HS-5 (cell line): Measurements from ENCODE around the gene UBL3.

Experiments
- DNase-seq: peaks from one replicate; pipeline ENCODE4 v3.0.0-alpha.2; 2012; ENCODE audit warnings: low read depth

UBL3 gene, protein sequence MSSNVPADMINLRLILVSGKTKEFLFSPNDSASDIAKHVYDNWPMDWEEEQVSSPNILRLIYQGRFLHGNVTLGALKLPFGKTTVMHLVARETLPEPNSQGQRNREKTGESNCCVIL

DNA sequence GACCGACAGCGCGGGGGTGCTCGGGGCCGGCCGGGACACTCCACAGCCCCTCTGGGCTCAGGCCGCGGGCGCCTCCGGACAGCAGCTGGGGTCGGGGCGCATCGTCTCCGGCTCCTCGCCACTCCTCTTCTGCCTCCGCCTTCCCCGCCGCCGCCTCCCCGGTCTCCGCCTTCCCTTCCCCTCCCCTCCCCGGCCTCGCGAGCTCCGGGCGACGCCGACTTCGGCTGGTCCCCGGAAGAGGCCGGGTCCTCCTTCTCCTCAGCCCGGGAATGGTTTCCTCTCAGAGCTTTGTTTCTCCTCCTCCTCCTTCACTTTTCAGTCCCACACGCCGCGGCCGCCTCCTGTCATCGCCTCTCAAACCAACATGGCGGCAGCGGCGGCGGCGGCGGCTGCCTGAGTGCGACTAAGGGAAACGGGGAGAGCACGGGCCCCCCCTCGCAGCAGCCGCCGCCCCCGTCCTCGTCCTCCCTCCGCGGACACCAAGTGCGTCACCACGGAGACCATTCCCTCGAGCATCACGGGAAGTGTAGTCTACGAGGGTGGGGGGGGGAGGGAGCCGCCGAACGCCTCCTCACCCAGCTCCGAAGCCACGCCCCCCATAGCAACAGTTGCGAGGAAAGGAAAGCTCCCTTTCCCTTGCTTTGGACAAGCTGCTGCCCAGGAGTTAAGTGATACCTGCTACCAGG, at the start of gene UBL3:
Gene UBL3, minus strand, starts transcription at position 405 of the 686 bp plus-strand sequence. CDS start 1,079 bp downstream, outside the sequence.
- DNase-seq, result peak; percentile 61

DNA sequence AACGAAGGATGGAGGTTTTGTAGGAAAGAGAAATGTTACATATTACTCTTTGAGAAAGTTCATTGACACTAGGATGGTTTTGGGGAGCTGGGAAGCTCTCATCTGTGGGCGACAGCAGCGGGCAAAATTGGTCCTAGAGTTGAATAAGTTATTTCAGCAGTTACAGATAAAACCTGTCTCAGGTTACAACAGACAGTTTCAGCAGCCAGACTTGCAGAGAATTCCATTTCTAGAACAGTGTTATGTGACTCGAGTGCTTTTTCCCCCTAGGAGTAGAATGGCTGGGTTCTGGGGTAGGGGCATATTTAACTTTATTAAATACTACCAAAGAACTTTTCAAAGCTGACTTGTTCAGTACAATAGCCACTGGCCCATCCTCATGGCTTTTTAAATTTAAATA, 46.7 kb upstream of the UBL3 start:
- DNase-seq, result no peak

DNA sequence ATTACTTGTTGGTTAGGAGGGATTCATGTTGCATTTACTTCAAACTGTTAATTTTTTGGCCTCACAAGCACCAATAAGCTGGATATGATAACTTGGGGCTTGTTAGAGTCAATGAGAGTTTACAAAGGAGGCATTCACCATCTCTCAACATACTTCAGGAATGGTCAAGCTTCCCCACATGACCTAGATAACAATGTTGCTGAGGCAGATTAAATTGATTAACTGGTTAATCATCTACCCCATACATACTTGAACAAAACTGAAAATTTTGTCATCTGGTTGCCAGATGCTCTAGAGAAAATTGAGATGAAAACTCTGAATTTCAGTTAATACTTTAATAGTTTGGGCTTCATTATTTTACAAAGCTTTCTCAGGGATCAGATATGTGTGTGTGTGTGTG, 43.0 kb upstream of the UBL3 start:
- DNase-seq, result peak; percentile 24

DNA sequence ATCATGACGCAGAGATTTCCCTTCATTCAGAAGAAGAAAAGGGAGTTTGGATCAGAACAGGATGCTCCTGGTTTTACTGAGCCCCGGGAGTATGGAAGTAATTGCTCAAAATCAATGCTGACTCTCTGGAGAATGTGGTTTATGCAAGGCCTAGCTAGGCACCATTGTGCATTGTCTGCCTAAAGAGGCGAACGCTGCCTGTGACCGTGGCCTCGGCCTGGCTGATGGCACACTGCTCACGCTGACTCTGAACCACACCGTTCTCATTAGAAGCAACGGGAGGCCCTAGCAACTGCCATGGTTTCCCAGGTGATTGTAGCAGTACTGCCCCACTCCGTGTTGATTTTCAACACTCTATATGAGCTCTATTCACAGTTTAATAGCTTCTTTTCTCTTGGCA, 41.7 kb upstream of the UBL3 start:
- no peak for DNase-seq

DNA sequence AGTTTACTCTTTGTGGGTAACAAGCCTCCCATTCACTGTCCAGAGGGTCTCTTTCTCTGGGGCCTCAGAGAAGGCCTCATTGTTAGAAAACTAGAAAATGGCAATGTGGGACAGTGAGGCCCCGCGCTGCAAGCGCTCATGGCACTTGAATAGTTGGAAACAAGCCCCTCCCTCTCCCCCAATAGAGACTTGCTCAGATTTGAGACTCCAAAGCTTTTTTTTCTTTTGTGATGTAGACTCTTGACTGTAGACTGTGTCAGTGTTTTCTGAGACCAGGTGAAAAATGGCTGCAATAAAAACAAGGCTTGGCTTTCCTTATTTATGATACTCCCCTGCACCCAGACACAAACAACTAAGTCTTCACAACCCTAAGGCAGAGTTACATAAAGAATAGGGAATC, 38.7 kb upstream of the UBL3 start:
- DNase-seq, result no peak

DNA sequence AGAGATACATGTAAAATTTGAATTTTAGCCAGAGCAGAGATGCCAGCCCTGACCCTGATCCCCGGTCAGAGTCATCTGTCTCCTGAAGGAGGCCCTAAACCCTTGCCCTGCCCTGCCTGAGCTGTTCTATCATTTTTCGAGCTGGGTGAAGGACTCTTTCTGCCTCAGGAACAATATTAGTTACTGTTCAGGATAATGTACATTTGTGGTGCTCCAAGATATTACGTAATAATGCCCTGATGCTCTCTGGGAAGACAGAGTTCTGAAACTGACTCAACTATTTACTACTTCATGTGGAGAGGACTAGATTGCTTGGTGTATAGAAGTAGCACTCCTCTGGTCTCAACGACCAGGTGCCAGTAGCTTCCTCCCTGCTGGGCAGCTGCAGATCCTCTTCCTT, 37.9 kb upstream of the UBL3 start:
- DNase-seq, result no peak

DNA sequence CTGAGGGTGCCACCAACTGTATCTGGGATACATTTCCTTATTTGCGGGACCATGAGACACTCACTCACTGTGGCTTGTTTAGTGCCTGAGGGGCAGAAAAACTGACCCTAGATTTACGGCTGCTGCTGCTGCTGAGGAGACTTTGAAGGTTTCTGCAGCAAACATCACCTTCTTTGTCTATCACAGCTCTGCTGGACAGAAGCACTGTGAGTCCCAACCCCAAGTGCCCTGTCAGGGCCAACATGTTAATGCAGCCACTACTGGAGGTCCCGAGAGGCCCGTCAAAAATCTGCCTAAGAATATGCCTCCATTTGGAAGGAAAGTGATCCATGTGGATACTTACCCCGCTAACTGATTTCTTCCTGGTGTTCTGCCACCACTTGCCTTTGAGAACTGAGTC, 37.3 kb upstream of the UBL3 start:
- DNase-seq, result no peak

DNA sequence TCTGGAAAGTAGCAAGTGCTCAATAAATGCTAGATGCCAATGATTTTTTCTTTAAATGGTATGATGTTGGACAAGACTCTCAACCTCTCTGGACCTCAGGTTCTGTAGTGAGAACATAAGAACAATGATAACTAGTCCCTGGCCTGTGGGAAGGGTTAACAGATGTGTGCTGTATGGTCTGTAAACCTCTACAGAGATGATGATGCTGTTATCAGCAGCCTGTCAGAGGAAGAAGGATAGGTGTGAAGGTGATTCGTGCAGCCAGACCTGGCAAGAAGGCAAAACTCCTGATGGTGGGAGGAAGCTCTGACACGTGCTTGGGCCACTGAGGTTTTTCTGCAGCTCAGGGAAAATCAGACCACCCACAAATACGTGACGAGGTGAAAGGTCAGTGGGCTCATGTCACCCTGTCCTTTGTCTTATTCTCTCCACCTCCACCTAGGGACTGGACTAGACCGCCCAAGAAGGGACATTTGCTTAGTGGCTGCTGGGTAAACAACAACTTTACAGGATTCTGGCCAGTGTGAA, 36.7 kb upstream of the UBL3 start:
- DNase-seq, result no peak

DNA sequence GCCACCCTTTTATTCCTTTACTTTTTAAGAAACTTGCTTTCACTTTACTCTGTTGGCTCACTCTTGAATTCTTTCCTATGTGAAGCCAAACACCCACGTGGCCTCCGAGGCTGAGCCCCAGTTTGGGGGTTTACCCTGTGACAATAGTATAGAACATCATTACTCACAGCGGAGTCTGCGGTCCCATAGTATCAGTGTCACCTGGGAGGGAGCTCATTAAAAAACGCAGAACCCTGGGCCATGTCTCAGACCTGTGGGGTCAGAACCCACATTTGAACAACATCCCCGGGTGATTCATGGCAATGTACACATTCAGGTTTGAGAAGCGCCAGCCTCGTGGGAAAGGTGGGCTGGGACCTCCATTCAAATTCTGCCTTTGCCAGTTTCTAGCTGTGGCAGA, 36.0 kb upstream of the UBL3 start:
- DNase-seq, result no peak

DNA sequence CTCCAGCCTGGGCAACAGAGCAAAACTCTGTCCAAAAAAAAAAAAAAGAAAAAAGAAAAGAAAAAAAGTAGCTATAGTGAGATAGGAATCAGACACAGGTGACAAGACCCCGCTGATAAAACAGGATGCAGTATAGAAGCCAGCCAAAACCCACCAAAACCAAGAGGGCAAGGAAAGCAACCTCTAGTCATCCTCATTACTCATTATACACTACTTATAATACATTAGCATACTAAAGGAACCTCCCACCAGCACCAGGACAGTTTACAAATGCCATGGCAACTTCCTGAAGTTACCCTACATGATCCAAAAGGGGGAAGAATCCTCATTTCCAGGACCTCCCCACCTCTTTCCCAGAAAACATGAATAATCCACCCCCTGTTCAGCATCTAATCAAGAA, 35.6 kb upstream of the UBL3 start:
- DNase-seq, result no peak

DNA sequence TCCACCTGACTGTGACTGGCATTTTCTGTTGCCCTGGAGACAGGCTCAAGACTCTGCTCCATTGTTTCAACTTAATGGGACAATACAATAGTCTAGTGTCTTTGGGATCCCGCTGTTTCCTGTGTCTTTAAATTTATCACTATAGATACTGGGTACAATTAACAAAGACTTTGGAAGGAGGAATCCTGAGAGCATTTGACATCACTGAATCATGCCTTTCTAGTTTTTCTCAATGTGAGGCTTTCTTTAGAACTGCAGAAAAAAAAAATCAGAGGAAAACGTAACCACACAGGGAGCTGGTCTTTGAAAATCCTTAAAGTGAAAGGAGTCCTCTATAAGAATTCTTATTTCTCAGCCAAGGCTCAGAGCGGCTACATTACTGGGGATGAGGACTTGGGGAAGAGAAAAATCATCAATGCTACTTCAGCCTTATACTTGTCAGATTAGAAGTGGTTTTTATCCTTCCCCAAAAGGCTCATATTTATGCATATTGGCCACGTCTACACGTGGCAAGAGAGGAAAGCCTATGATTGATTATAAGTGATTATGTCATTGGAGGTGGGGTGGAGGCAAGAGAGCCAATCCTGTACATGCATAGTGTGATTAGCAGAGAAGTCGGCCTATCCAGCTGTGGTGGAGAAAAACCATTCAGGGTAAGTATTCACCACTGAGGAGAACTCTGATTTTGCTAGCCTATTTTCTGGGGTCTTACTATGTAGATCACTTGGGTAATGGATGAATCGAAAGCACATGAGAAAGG, 34.4 kb upstream of the UBL3 start:
- no peak for DNase-seq

DNA sequence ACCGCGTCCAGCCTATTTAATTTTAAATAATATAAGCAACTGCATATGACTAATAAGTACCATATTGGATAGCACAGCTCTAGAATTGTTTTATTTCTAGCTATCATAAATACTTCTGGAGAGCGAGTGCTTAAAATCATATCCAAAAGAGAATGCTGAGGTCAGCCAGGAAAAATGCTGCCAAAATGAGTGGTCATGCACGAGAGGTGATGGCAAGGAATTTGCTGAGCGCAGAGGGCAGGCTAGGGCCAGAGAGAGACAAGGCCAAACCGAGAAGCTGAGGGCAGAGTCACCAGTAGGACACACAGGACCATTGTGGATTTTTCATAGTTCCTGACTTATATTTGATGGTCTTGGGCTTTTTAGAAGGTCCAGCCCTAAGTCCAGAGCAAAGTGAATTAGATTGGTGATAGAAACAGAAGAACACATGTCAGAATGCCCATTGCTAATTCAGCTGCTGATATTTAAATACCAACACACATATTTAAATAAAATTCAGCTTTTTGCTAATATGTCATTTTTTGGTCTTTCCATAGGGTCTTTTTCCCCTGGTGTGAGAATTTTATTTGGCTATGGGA, 33.6 kb upstream of the UBL3 start:
- no peak for DNase-seq

DNA sequence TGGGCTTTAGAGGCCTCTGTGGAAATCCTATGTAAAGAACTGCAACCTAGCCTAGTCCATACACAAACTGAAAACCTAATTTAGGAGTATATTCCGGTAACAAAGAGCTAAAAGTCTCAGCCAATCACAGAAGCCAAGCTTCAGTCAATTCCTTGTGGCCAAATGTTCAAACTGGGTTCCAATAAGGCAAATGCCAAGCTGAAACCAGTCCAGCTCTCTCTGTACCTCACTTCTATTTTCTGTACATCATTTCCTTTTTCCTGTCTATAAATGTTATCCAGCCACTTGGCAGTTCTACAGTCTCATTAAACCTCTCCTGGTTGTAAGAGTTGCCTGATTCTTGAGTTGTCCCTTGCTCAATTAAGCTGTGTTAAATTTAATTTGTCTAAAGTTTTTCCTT, 31.7 kb upstream of the UBL3 start:
- DNase-seq, result no peak

DNA sequence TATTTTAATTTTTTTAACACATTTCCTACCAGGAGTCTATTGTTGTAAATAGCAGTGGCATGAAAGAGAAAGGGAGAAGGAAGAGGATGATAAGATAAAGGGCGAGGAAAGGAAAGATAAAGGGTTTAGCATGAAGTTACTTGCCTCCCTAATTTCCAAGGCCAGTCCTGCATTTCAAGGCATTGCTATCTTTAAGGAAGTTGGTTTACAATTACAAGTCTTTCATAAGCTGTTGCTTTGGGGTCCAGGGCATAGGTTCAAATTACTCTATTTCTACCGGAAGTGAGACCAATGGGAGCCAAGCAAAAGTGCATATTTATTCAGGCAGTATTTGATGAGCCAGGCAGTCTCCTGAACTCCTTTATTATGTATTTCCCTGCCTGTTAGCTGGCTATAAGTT, 27.7 kb upstream of the UBL3 start:
- no peak for DNase-seq

DNA sequence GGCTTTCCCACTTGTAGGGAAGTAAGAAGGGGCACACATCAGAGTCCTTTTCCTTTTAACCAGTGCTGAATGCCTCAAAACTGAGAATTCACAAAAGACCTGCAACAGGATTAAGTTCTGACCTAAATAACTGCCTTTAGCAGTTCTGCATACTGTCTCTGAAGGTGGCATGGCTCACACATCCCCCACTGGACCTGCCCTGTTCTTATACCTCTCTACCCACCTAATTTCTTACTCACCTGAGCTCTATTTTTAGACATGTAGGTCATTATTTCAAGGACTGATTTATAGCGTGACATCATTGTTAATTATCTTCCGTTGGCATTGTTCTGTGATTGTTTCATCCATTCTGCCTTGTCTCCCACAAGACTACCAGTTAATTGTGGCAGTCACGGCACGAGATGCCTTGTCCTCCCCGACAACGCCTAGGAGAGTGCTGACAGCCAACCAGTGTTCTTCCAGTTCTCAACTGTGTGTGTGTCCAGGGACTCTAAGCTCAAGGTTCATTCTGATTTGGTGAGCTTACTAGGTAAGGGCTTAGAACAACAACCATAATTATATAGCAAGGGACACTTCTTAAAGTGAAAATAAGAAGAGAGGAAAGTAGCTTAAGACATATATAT, 27.1 kb upstream of the UBL3 start:
- no peak for DNase-seq

DNA sequence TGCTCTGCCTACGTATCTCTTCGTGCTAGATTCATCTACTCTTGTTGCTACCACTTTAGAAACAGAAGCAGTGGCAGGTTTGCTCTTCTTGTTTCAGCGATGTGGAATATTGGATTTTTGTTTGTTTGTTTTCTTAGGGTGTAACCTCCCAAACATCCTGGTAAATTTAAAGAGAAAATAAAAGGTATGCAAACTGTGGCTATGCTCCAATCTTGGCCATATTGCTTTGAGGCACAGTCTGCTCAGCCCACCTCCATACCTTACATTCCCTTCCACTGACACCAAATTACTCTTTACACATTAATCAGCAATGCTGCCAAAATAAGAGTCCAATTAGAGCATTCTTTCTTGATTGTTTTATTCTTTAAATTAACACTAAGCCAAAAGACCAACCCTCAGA, 25.2 kb upstream of the UBL3 start:
- no peak for DNase-seq

DNA sequence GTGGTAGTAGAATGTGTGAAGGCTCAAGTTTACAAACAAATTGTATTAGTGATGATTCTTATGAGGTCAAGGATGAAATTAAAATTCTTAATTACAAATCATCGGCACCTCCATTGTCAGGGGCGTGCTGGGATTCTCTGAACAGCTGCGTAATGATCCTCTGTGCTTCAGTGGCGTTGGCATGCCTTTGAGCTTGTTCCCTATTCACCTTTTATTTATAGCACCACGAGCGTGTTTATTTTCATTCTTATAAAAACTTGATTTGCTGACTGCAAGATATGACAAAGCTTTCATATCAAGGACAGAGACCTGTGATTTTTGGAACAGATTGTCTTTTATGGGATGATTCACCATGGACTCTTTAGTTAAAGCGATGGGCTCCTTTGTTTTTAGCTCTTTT, 18.2 kb upstream of the UBL3 start:
- no peak for DNase-seq

DNA sequence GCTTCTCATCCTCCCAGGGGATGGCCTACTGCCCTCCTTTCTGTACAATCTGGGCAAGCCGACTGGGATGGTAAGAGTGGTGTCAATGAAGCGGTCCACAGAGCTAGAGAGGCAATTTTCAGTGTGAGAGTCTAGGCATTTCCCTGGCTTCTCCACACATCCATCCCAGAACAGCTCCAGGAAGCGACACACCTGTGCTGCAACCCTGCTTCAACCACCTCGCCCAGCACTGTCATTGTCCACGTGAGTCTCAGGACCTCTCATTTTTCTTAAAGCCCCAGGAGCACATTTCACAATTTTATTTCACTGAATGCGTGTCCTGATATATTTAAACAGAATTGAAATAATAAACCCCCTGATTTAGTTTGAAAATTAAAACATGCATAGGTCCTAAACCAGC, 15.5 kb upstream of the UBL3 start:
- DNase-seq, result no peak

DNA sequence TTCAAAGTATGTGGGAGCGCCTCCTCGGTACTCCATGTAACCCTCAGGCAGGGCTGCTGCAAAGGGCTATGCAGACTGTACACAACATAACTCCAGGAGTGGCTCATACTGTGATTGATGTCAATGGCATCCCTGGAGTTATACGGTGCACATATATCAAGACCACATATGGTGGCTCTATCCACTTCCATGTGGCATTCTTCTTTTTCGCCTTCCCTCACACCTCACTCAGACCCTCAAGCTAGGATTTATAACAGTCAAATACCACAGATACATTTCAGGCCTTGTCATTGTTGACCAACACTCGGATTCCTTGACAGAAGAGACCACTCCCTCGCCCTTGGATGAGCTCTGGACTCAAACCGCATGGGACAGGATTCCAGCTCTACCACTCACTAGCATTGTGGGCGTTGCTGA, 11.3 kb upstream of the UBL3 start:
- DNase-seq, result peak; percentile 87

DNA sequence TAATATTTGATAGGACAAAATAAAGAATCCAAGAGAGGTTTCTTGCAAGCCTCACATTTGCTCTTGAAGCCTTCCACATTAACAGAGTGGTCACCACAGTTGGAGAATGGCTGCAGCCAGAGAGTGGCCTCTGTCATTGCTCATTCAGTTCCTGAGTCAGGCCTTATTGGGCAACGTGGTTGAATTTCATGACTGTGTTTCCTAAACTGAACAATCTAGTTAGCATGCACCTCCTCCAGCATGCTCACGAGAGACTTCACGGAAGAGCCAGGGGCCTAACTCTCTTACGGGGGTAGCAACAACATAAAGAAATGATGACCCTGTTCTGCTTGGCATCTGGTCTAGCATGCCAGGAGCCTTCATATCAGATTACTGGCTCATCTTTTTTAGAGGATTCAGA, 9.6 kb upstream of the UBL3 start:
- DNase-seq, result peak; percentile 65

DNA sequence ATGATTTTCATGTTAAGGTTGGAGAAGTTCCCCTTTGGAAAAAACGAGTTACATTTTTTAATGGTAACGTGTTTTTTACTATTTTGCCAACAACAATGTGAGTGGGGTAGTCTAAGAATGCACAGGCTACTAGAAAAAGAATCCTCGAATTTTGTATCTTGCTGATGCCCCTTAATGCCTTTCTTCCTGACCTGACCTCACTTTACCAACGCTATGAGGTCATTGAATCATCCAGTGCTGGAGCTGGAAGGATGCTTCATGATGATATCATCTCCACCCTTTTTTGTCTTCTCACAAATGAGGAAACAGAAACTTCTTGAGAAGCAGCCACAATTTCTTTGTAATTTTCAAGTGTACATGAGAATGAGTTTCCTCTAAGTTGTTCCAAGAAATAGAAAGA, 8.2 kb upstream of the UBL3 start:
- DNase-seq, result peak; percentile 53

DNA sequence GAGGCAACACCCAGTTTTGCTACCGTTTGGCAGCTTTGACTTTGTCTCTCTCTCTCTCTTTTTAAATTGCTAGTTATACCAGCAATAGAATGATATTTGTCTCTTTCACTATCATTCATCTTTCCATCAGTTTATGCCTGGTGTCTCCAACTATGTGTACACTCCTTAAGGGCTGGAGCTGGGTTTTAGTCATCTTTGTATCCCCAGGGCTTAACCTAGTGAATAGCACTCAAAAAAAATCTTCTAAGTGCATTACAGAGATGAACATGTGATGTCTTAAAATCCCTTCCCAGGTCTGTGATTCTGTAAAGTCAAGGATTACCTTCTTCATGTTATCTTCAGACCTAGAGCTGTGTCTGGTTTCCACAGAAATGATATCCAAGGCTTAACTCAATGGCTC, 7.8 kb upstream of the UBL3 start:
- DNase-seq, result no peak

DNA sequence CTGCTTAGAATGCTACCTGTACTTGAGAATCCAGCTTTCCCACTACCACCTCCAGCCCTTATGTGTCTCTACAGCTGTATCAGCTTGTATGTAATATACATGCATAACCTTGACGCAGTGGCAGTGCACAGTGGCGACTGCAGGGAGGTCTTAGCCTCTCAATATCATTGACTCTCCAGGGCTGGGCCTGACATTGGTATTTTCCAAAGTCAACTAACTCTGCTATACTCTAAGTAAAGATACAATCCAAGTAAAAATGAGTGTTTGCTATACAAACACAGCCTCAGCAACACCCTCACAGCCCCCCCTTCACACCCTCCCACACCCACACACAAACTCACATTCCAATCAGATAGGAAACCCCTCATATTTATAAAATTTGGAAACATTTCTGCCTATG, 6.7 kb upstream of the UBL3 start:
- no peak for DNase-seq
